ENCODE data around the gene FAM187B.

DNA sequence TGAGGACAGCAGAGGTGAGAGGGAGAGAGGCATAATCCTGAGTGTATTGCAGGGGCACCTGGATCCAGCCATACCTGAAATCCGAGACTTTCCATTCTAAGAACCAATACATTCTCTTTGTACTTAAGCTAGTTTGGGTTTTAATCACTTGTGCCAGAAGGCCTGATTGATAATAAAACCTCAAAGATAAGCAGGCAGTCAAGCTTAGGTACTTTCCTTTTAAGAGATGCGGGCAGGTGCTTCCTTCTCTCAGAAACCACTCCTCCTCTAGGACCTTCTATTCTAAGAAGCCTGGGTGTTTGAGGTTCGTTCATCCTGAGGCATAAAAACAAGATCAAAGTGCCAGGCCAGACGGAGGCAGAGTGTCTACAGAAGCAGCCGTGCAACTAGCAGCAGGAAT lies 22.2 kb downstream of the FAM187B start:
- TF ChIP-seq CTCF (IDR thresholded peaks at IDR 0.05; ENCODE audit: low read depth, low read length, poor library complexity, severe bottlenecking) (no peak), EZH2phosphoT487 (IDR thresholded peaks at IDR 0.05; ENCODE audit: borderline replicate concordance, low read length) (no peak)
